K562 treated with DMSO at 1 percent for 12 hours (cell line): ENCODE data around the gene NPC1. TPM values are rescaled to one million over a fixed set of nuclear protein-coding genes. Genes with fewer than 3 reads are reported as not detected.

ENCODE experiments used
- total RNA-seq: library from RNA; unstranded; fragments of 300-600 nt; gene quantifications from 2 replicates; pipeline ENCODE4 v1.2.3, GENCODE V29; 2022; ENCODE audit not compliant: insufficient read depth

The NPC1 gene
- total RNA-seq, result 21.7 and 66.5 TPM in 2 replicates

DNA sequence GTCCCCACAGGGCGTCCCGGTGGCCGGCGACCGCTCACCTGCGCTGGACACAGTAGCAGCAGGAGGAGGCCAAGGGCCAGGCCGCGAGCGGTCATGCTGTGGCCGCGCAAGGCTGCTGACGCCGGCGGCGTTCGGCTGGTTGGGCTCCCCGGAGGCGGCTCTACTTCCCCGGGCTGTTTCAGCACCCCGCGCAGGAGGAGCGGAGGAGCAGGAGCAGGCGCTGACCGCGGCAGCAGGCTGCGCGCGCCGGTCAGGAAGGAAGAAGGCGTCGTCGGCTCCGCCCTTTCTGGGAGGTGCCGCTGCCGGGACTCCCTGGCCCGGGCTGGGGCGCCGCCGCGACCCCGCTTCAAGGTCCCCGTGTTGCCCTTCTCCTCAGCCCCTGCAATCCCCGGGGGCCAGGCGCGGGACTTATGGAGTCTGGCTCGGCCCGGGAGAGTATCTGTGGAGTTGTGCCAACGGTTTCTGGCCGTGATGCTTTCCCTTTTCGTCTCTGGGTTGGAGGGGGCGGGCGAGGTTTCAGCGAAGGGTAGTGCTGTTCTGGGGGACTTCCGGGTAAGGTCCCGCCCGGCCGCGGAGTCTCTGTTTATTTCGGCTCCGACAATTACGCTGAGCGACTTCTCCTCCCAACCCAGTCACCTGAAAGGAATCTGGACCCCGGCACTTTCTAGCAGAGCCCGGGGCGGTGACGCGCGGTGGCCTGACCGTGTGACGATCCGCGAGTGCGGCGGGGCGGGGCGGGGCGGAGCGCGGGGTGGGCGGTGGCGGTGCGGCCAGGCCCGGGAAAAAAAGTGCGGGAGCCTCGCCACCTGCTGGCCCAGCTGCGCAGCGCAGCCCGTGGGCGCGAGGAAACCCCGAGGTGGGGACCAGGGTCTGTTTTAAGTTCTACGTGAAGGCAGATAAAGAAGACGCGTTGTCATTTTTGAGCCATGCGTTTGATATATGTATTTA is at the start of gene NPC1:
Gene NPC1 (minus strand): TSS at position 258 of the 948 bp plus-strand sequence. CDS start 163 bp downstream, at position 95.

DNA sequence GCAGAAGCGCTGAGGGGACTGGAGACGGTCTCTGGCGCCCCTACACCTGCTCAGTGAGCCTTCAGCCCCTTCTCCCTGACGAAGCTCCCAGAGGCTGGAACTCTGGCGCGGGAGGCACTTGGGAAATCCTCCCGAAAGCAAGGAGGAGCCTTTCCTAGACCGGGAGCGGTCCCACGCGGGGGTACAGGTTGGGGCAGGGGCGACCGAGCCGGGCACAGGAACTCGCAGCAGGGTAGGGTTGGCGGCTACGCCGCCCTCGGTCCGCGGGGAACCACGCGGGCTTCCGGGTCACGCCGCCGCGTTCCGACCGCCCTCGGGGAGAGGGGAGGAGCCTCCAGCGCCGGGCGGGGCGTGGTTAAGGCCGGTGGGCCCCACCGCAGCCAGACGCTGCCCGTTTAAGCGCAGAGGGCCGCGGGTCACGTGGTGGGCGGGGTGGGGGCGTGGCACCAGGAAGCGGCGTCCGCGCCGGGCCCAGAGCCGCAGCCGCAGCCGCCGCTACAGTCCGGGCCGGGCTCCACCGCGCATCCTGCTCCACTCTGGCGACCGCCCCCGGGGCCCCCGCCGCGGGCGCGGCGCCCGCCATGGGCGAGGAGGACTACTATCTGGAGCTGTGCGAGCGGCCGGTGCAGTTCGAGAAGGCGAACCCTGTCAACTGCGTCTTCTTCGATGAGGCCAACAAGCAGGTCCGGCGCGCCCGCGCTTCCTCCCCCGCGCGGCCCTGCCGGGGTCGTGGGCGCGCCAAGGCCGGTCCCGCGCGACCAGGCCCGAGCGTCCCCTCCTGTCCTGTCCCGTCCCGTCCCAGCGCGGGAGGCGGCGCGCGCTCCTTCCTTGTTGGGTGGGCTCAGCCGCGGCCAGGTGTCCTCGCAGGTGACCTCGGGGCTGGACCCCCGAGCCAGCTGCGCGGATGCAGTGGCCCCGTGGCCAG is 83.0 kb downstream of the NPC1 start, which contains the start of gene RMC1:
Gene RMC1 (plus strand): TSS at position 474 of the 925 bp plus-strand sequence. CDS start 108 bp downstream, at position 582.

Other genes with a start within 250 kb of the NPC1 start
- 36.9 and 67.0 TPM in 2 replicates for gene RIOK3, start 133.2 kb downstream of the NPC1 start, total RNA-seq
- 38.7 and 65.5 TPM in 2 replicates for gene RMC1, start 83.0 kb downstream of the NPC1 start, total RNA-seq
- 0.70 TPM in 1 of 2 replicates, not detected in the other for gene ANKRD29, start 76.4 kb upstream of the NPC1 start, total RNA-seq
- 0.15 TPM in 1 of 2 replicates, not detected in the other for gene LAMA3, start 102.9 kb upstream of the NPC1 start, total RNA-seq